HepG2 (cell line): ENCODE measurements around the gene CNOT10. TPM values are rescaled to one million over a fixed set of nuclear protein-coding genes. Genes with fewer than 3 reads are reported as not detected.

Experiments used
- BCL6 ChIP-seq: IDR thresholded peaks from 2 replicates; pipeline ENCODE4 v1.6.1; 2016; ENCODE audit warnings: missing genetic modification reagents, missing compliant biosample characterization
- DNMT3B ChIP-seq: conservative IDR thresholded peaks from 2 replicates; pipeline ENCODE4 v1.6.1; 2016; ENCODE audit warnings: missing biosample characterization, control low read depth
- KLF15 ChIP-seq: sonication (generic); formaldehyde crosslinking; IDR thresholded peaks from 2 replicates; pipeline ENCODE4 v1.8.1; 2023; ENCODE audit warnings: borderline replicate concordance, mild to moderate bottlenecking, inconsistent platforms, missing genetic modification reagents, mixed read lengths
- MEIS1 ChIP-seq: sonication (generic); formaldehyde crosslinking; IDR thresholded peaks from 2 replicates; pipeline ENCODE4 v1.9.0; 2021; ENCODE audit warnings: mild to moderate bottlenecking, missing genetic modification reagents, moderate library complexity, borderline replicate concordance
- MTA1 ChIP-seq: sonication (generic); formaldehyde crosslinking; IDR thresholded peaks from 2 replicates; pipeline ENCODE4 v1.4.0; 2020; ENCODE audit warnings: missing genetic modification reagents, mild to moderate bottlenecking, borderline replicate concordance
- NR2C2 ChIP-seq: sonication (generic); formaldehyde crosslinking; IDR thresholded peaks from 2 replicates; pipeline ENCODE4 v1.4.0; 2020; ENCODE audit warnings: missing genetic modification reagents, mild to moderate bottlenecking, moderate library complexity, borderline replicate concordance
- NR2F6 ChIP-seq, 2 experiments: IDR thresholded peaks; 2 replicates each; pipeline ENCODE4 v1.6.1; 2016; ENCODE audit warnings: antibody characterized with exemption in 1 of 2, mild to moderate bottlenecking in 1 of 2
- NRL ChIP-seq: sonication (generic); formaldehyde crosslinking; IDR thresholded peaks from 2 replicates; pipeline ENCODE4 v1.5.0; 2020; ENCODE audit warnings: missing genetic modification reagents, mild to moderate bottlenecking, moderate library complexity, borderline replicate concordance
- POLR2AphosphoS5 ChIP-seq: IDR thresholded peaks from 2 replicates; pipeline ENCODE4 v1.6.1; 2012; ENCODE audit warnings: low read depth, low read length
- RXRA ChIP-seq: sonication (generic); formaldehyde crosslinking; IDR thresholded peaks from 2 replicates; pipeline ENCODE4 v1.5.1; 2020; ENCODE audit warnings: missing genetic modification reagents
- SALL1 ChIP-seq: sonication (generic); formaldehyde crosslinking; IDR thresholded peaks from 2 replicates; pipeline ENCODE4 v1.8.0; 2022; ENCODE audit warnings: mild to moderate bottlenecking, missing genetic modification reagents
- SPEN ChIP-seq: sonication (generic); formaldehyde crosslinking; IDR thresholded peaks from 2 replicates; pipeline ENCODE4 v1.5.1; 2020; ENCODE audit warnings: low read depth, mild to moderate bottlenecking, missing genetic modification reagents
- YEATS4 ChIP-seq: sonication (generic); formaldehyde crosslinking; IDR thresholded peaks from 2 replicates; pipeline ENCODE4 v1.4.0; 2020; ENCODE audit warnings: missing genetic modification reagents, borderline replicate concordance
- ZNF44 ChIP-seq: sonication (generic); formaldehyde crosslinking; IDR thresholded peaks from 2 replicates; pipeline ENCODE4 v1.5.1; 2020; ENCODE audit warnings: mild to moderate bottlenecking, missing genetic modification reagents
- ZNF484 ChIP-seq: sonication (generic); formaldehyde crosslinking; IDR thresholded peaks from 2 replicates; pipeline ENCODE4 v1.5.1; 2020; ENCODE audit warnings: mild to moderate bottlenecking, low read depth, missing genetic modification reagents, borderline replicate concordance
- ZNF547 ChIP-seq: sonication (generic); formaldehyde crosslinking; IDR thresholded peaks from 2 replicates; pipeline ENCODE4 v1.5.1; 2020; ENCODE audit warnings: mild to moderate bottlenecking, missing genetic modification reagents
- ZNF589 ChIP-seq: sonication (generic); formaldehyde crosslinking; conservative IDR thresholded peaks from 2 replicates; pipeline ENCODE4 v1.8.0; 2022; ENCODE audit warnings: mild to moderate bottlenecking, moderate library complexity, missing genetic modification reagents
- ZSCAN25 ChIP-seq: sonication (generic); formaldehyde crosslinking; IDR thresholded peaks from 2 replicates; pipeline ENCODE4 v1.8.0; 2022; ENCODE audit warnings: mild to moderate bottlenecking, missing genetic modification reagents
- polyA plus RNA-seq, 8 experiments: library from polyadenylated mRNA; depleted of rRNA in 3 of 8; stranded (reverse) in 7 of 8; unstranded in 1 of 8; fragments of >200 nt; fragmentation: Illumina TruSeq in 4 of 8; extraction: Trizol in 4 of 8; gene quantifications; 2 replicates each; pipeline versions ENCODE4 v1.2.1 to v1.2.3, GENCODE V29; 2011 to 2016; ENCODE audit warnings: low read depth in 4 of 8, missing spikeins in 1 of 8, mixed read lengths in 1 of 8; ENCODE audit not compliant: insufficient read depth in 1 of 8
- total RNA-seq, 5 experiments: library from RNA; depleted of rRNA; stranded (reverse); fragments of >200 nt; fragmentation: Illumina TruSeq; extraction: Trizol; gene quantifications; 2 replicates each; pipeline ENCODE4 v1.2.3, GENCODE V29; 2016; ENCODE audit warnings: low read depth in 1 of 5
- TF ChIP-seq, protein P1 (sequence below): sonication (generic); formaldehyde crosslinking; IDR thresholded peaks from 2 replicates; pipeline ENCODE4 v1.4.0; 2020; ENCODE audit warnings: mild to moderate bottlenecking, missing genetic modification reagents
- TF ChIP-seq, protein P2 (sequence below): sonication (generic); formaldehyde crosslinking; IDR thresholded peaks from 2 replicates; pipeline ENCODE4 v1.9.0; 2021; ENCODE audit warnings: missing genetic modification reagents, borderline replicate concordance
- TF ChIP-seq, protein P3 (sequence below): IDR thresholded peaks from 2 replicates; pipeline ENCODE4 v1.6.1; 2016; ENCODE audit warnings: low read depth, borderline replicate concordance
- TF ChIP-seq, protein P4 (sequence below): sonication (generic); formaldehyde crosslinking; IDR thresholded peaks from 2 replicates; pipeline ENCODE4 v1.5.0; 2020; ENCODE audit warnings: missing genetic modification reagents
- TF ChIP-seq, protein P5 (sequence below): sonication (generic); formaldehyde crosslinking; IDR thresholded peaks from 2 replicates; pipeline ENCODE4 v1.5.0; 2020; ENCODE audit warnings: missing genetic modification reagents
- TF ChIP-seq, protein P6 (sequence below): sonication (generic); formaldehyde crosslinking; IDR thresholded peaks from 2 replicates; pipeline ENCODE4 v1.8.0; 2023; ENCODE audit warnings: mild to moderate bottlenecking, missing genetic modification reagents

CNOT10 gene
- total and polyA plus RNA-seq, 2 of the 13 experiments (the other 11 are each of a cell fraction or from before 2014, with no cell fraction given), result 21.2 to 34.1 TPM

DNA sequence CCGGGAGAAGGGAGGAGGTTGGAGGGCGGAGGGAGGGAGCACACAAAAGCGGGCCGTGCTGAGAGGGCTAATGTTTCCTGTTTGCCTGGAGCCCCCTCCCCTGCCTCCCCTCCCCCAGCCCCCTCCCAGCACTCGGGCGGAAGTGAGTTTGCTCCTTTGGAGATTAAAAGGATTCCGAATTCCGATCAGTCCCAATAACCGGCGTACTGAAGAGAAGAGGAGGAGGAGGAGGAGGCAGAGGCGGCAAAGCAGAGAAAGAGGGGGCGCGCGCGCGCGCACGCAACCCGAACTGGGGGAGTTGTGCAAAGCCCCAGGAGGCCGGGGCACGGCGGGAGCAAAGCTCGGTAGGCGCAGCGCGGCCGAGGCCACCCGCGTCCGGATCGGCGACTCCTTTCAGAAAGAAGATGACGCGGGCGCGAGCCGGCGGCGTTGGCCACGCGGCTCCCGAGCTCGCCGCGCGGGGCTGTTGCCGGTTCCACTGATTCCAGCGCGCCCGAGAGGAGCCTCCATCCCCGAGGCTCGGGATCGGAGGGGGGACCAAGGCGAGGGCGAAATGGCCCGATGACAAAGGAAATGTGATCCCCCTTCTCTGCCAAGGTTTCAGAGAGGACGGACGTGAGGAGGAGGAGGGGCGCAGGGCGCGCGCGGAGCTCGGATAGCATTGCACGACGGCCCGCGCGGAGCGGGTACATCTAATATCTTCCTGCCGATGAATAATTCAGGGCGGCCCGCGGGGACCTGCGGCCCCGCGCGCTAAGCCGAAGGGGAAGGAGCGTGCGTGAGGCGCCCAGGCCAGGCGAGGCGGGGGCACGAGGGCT is 131.7 kb downstream of the CNOT10 start (continued):
- TF ChIP-seq SPEN, result no peak; the same call in none of the 2 replicates
- peak; percentile 91 for TF ChIP-seq POLR2AphosphoS5
- TF ChIP-seq, protein P1, sequence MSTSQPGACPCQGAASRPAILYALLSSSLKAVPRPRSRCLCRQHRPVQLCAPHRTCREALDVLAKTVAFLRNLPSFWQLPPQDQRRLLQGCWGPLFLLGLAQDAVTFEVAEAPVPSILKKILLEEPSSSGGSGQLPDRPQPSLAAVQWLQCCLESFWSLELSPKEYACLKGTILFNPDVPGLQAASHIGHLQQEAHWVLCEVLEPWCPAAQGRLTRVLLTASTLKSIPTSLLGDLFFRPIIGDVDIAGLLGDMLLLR (CRISPR knock-in tag), result peak; percentile 59
- TF ChIP-seq MTA1 (CRISPR knock-in tag), result peak; percentile 52; the same call in 1 of the 2 replicates
- no peak for TF ChIP-seq ZNF44 (CRISPR knock-in tag)
- no peak for TF ChIP-seq NR2C2
- peak; percentile 86; the same call in 1 of the 2 replicates for TF ChIP-seq ZSCAN25 (CRISPR knock-in tag)
- TF ChIP-seq ZNF547 (CRISPR knock-in tag), result 0 out of 2 replicates have a peak, but pooled peaks have one; percentile 44
- TF ChIP-seq, protein P2, sequence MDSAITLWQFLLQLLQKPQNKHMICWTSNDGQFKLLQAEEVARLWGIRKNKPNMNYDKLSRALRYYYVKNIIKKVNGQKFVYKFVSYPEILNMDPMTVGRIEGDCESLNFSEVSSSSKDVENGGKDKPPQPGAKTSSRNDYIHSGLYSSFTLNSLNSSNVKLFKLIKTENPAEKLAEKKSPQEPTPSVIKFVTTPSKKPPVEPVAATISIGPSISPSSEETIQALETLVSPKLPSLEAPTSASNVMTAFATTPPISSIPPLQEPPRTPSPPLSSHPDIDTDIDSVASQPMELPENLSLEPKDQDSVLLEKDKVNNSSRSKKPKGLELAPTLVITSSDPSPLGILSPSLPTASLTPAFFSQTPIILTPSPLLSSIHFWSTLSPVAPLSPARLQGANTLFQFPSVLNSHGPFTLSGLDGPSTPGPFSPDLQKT (CRISPR knock-in tag), result no peak
- TF ChIP-seq, protein P3, sequence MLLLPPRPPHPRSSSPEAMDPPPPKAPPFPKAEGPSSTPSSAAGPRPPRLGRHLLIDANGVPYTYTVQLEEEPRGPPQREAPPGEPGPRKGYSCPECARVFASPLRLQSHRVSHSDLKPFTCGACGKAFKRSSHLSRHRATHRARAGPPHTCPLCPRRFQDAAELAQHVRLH (CRISPR knock-in tag), result peak; percentile 72; the same call in 1 of the 2 replicates
- TF ChIP-seq, protein P4, sequence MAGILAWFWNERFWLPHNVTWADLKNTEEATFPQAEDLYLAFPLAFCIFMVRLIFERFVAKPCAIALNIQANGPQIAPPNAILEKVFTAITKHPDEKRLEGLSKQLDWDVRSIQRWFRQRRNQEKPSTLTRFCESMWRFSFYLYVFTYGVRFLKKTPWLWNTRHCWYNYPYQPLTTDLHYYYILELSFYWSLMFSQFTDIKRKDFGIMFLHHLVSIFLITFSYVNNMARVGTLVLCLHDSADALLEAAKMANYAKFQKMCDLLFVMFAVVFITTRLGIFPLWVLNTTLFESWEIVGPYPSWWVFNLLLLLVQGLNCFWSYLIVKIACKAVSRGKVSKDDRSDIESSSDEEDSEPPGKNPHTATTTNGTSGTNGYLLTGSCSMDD (CRISPR knock-in tag), result no peak
- TF ChIP-seq, protein P5, sequence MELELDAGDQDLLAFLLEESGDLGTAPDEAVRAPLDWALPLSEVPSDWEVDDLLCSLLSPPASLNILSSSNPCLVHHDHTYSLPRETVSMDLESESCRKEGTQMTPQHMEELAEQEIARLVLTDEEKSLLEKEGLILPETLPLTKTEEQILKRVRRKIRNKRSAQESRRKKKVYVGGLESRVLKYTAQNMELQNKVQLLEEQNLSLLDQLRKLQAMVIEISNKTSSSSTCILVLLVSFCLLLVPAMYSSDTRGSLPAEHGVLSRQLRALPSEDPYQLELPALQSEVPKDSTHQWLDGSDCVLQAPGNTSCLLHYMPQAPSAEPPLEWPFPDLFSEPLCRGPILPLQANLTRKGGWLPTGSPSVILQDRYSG (CRISPR knock-in tag), result 0 out of 2 replicates have a peak, but pooled peaks have one; percentile 37
- peak; percentile 69 for TF ChIP-seq SALL1 (CRISPR knock-in tag)
- no peak for TF ChIP-seq NR2F6 (IDR thresholded peaks at IDR 0.05)
- TF ChIP-seq NR2F6 (CRISPR knock-in tag; IDR thresholded peaks at IDR 0.05), result no peak; the same call in 1 of the 2 replicates
- TF ChIP-seq RXRA, result peak; percentile 59
- TF ChIP-seq NRL (CRISPR knock-in tag), result peak; percentile 70; the same call in 1 of the 2 replicates
- peak; percentile 34; the same call in 1 of the 2 replicates for TF ChIP-seq MEIS1 (CRISPR knock-in tag)
- peak; percentile 47; the same call in 1 of the 2 replicates for TF ChIP-seq ZNF589 (CRISPR knock-in tag)
- no peak for TF ChIP-seq ZNF484 (CRISPR knock-in tag)
- TF ChIP-seq KLF15 (CRISPR knock-in tag), result 0 out of 2 replicates have a peak, but pooled peaks have one; percentile 50
- TF ChIP-seq, protein P6, sequence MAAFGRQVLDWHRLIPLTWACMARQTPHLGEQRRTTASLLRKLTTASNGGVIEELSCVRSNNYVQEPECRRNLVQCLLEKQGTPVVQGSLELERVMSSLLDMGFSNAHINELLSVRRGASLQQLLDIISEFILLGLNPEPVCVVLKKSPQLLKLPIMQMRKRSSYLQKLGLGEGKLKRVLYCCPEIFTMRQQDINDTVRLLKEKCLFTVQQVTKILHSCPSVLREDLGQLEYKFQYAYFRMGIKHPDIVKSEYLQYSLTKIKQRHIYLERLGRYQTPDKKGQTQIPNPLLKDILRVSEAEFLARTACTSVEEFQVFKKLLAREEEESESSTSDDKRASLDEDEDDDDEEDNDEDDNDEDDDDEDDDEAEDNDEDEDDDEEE, result 0 out of 2 replicates have a peak, but pooled peaks have one; percentile 25
- TF ChIP-seq BCL6 (CRISPR knock-in tag), result no peak
- 0 out of 2 replicates have a peak, but pooled peaks have one; percentile 37 for TF ChIP-seq YEATS4 (CRISPR knock-in tag)
- TF ChIP-seq DNMT3B (CRISPR knock-in tag), result no peak; the same call in 1 of the 2 replicates
